ENCODE data around the gene KRTAP12-2. TPM values are rescaled to one million over a fixed set of nuclear protein-coding genes. Genes with fewer than 3 reads are reported as not detected.

The KRTAP12-2 gene
- total RNA-seq = not detected in 2 replicates

DNA sequence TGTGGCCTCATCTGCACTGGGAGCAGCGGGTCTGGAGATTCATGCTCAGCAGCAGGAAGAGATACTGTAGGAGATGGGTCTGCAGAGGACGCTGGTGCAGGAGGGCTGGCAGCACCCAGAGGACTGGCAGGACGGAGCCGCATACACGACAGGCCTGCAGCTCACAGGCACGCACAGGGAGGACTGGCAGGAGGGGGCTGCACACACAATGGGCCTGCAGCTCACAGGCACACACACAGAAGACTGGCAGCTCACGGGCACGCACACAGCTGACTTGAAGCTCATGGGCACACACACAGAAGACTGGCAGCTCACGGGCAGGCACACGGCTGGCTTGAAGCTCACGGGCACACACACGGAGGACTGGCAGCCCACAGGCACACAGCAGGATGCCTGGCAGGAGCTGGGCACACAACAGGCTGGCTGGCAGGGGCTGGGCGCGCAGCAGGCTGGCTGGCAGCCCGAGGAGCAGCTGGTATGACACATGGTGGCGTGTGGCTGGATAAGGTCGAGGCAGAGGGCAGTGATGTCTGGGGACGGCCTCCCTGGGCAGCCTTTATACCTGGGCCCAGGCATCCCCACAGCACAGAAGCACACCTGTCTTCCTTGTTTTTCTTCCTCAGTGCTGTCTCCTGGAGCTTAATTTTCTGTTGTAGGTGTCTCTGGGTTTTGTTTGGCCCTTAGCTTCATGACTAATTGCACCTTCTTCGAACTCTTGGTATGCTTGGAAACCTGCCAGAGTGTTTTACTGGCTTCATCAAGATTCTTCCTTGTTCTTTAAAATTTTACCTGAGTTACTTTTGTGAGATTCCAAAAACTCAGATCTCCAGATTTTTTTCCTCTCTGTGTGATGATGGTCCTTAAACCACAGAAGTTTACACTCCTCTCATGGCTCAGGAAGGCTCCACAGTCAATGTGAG is at the start of gene KRTAP12-2:
Gene KRTAP12-2 (minus strand): TSS at position 527 of the 920 bp plus-strand sequence. CDS start 41 bp downstream, at position 486.
- no peaks in the 10 kb centered on the region for H3K4me1 Mint-ChIP-seq
- intact Hi-C loops (cut with micrococcal nuclease) = no loop called here

DNA sequence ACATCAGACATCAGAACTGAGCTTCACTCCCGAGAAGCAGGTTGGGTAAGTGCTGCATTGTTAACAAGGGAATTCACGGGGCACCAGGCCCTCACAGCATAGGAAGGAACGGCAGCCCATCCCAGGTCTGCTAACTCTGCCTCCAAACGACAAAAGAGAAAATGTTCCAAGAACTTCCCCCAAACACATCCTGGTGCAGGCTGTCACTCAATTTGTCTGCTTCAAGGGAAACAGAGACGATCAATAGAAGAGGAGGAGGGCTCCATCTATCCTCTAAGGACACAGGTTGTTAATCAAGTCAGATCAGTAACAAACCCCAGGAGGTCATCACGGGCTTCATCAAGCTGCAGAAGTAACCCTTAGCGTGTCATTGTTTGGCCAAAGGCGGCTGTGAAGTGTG is 48.2 kb upstream of the KRTAP12-2 start:
- ATAC-seq (ENCODE audit: low read depth) (no peak), DNase-seq (no peak)
- H3K36me3 Mint-ChIP-seq (ENCODE audit: low read depth) = no peaks in the 10 kb centered on the region
- H3K9me3 Mint-ChIP-seq = peaks cover 6% of the 10 kb centered on the region
- H3K27ac Mint-ChIP-seq = no peak overlapping the region
- ChIA-PET POLR2A (no interaction called here), CTCF (no interaction called here)
- H3K4me3 Mint-ChIP-seq = no peak overlapping the region
- peaks cover 64% of the 10 kb centered on the region for H3K27me3 Mint-ChIP-seq
- intact Hi-C loops (cut with micrococcal nuclease) = no loop called here
- no peak for TF ChIP-seq CTCF (IDR thresholded peaks at IDR 0.05)
- no peaks in the 10 kb centered on the region for H3K4me1 Mint-ChIP-seq

More for the DNA sequence above, at the start of gene KRTAP12-2:
- H3K36me3 Mint-ChIP-seq (ENCODE audit: low read depth) = no peaks in the 10 kb centered on the region
- ChIA-PET POLR2A (no interaction called here), CTCF (no interaction called here)
- H3K27me3 Mint-ChIP-seq = peaks cover 32% of the 10 kb centered on the region
- H3K4me3 Mint-ChIP-seq = no peak within 1 kb of the TSS
- no peak within 1 kb of the TSS for H3K27ac Mint-ChIP-seq
- no peak for ATAC-seq (ENCODE audit: low read depth)
- peaks cover 11% of the 10 kb centered on the region for H3K9me3 Mint-ChIP-seq
- no peak for TF ChIP-seq CTCF (IDR thresholded peaks at IDR 0.05)
- DNase-seq = no peak

DNA sequence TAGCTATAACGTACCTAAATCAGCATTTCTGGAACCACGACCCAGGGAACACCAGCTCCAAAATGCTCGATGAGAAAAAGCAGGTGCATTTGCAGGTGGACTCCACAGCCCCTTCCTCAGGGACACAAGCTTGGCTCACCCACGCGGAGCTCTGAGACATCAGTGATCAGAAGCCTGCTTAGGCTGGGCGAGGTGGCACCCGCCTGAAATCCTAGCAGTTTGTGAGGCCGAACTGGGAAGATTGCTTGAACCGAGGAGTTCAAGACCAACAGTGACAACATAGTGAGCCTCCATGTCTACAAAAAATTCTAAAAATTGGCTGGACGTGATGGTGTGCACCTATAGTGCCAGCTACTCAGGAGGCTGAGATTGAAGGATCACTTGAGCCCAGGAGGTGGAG is 47.1 kb upstream of the KRTAP12-2 start:
- ATAC-seq (ENCODE audit: low read depth) (no peak), DNase-seq (no peak)
- intact Hi-C loops (cut with micrococcal nuclease) = no loop called here
- no peak overlapping the region for H3K4me3 Mint-ChIP-seq
- ChIA-PET POLR2A (interaction anchor here (0.6 kb wide), 1 partner anchor 320 kb away, joined by 4 read pairs; no protein-coding TSS in a partner anchor), CTCF (no interaction called here)
- TF ChIP-seq CTCF (IDR thresholded peaks at IDR 0.05) = no peak
- H3K27ac Mint-ChIP-seq = no peak overlapping the region
- peaks cover 6% of the 10 kb centered on the region for H3K9me3 Mint-ChIP-seq
- H3K36me3 Mint-ChIP-seq (ENCODE audit: low read depth) = no peaks in the 10 kb centered on the region
- H3K4me1 Mint-ChIP-seq = peaks cover 2% of the 10 kb centered on the region
- H3K27me3 Mint-ChIP-seq = peaks cover 66% of the 10 kb centered on the region

DNA sequence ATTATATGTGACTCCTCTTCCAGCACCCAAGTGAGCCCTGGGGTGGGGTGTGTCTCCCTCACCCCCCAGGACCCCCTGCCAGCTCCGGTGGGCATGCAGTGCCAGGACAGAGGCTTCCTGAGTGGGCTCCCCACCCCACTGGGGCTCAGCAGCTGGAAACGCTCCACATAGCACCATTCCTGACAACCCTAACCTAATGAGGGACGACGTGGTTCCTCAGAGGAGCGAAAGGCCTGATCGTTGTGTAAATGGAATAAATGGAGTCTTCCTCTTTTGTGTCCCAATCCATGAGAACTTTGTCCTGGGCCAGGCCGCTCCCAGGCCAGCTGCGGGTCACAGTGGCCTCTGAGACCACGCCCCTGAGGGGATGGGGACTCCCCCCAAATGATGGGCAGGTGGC is 46.4 kb upstream of the KRTAP12-2 start:
- ATAC-seq (ENCODE audit: low read depth) = no peak
- no peak overlapping the region for H3K27ac Mint-ChIP-seq
- no peak overlapping the region for H3K4me3 Mint-ChIP-seq
- peaks cover 6% of the 10 kb centered on the region for H3K9me3 Mint-ChIP-seq
- DNase-seq = no peak
- ChIA-PET CTCF (no interaction called here), POLR2A (no interaction called here)
- no peak for TF ChIP-seq CTCF (IDR thresholded peaks at IDR 0.05)
- peaks cover 62% of the 10 kb centered on the region for H3K27me3 Mint-ChIP-seq
- peaks cover 2% of the 10 kb centered on the region for H3K4me1 Mint-ChIP-seq
- no peaks in the 10 kb centered on the region for H3K36me3 Mint-ChIP-seq (ENCODE audit: low read depth)
- intact Hi-C loops (cut with micrococcal nuclease) = no loop called here

GRCh38 chr21:44712203-44713028 is 45.7 kb upstream of the KRTAP12-2 start:
- Mint-ChIP-seq H3K4me1 (peaks cover 2% of the 10 kb centered on the region), H3K36me3 (ENCODE audit: low read depth) (no peaks in the 10 kb centered on the region), H3K27me3 (peaks cover 62% of the 10 kb centered on the region), H3K9me3 (peaks cover 6% of the 10 kb centered on the region), H3K4me3 (no peak overlapping the region), H3K27ac (no peak overlapping the region)
- no peak for ATAC-seq (ENCODE audit: low read depth)
- ChIA-PET POLR2A (no interaction called here), CTCF (no interaction called here)
- intact Hi-C loops (cut with micrococcal nuclease) = no loop called here
- DNase-seq = no peak
- no peak for TF ChIP-seq CTCF (IDR thresholded peaks at IDR 0.05)

Measured in activated B cell treated with CpG ODN at 0.5 μM for 24 hours (primary cell).